Heart left ventricle (tissue), 16 donors: Measurements from ENCODE around the gene WFS1. TPM values are rescaled to one million over a fixed set of nuclear protein-coding genes. Genes with fewer than 3 reads are reported as not detected.
A peak's percentile ranks its signal among the peaks of the same experiment; 100 is the strongest.

ENCODE experiments used
- ATAC-seq, 4 donors: fragments of 200-7000 bp; cut with Tn5 transposase; one replicate each; pipeline ENCODE4 v1.9.1; 2020 to 2022; ENCODE audit warnings: moderate library complexity in 4 of 4, mild to moderate bottlenecking in 3 of 4, moderate number of reproducible peaks in 1 of 4
- DNase-seq, 5 donors: peaks; one replicate each; pipeline ENCODE4 v3.0.0-alpha.2; 2020
- H3K27ac ChIP-seq, 12 donors: fragments of 200-600 bp; sonication (generic) in 4 of 12; one replicate each; pipeline versions ENCODE4 v1.5.0 to v1.8.0; 2016 to 2022; ENCODE audit warnings: mild to moderate bottlenecking in 2 of 12
- H3K27me3 ChIP-seq, 9 donors: fragments of 200-600 bp; sonication (generic) in 2 of 9; one replicate each; pipeline versions ENCODE4 v1.5.1 to v1.8.0; 2016 to 2022; ENCODE audit warnings: mild to moderate bottlenecking in 3 of 9
- H3K36me3 ChIP-seq, 9 donors: fragments of 200-600 bp; sonication (generic) in 2 of 9; one replicate each; pipeline versions ENCODE4 v1.5.0 to v1.8.0; 2018 to 2022; ENCODE audit warnings: mild to moderate bottlenecking in 2 of 9
- H3K4me1 ChIP-seq, 12 donors: fragments of 200-600 bp; sonication (generic) in 4 of 12; one replicate each; pipeline versions ENCODE4 v1.5.0 to v1.8.0; 2016 to 2022; ENCODE audit warnings: mild to moderate bottlenecking in 3 of 12
- H3K4me3 ChIP-seq, 12 donors: fragments of 200-600 bp; sonication (generic) in 4 of 12; one replicate each; pipeline versions ENCODE4 v1.5.0 to v1.8.0; 2017 to 2022; ENCODE audit warnings: mild to moderate bottlenecking in 9 of 12, moderate library complexity in 4 of 12
- H3K9me3 ChIP-seq, 12 donors: fragments of 200-600 bp; sonication (generic) in 4 of 12; one replicate each; pipeline versions ENCODE4 v1.5.0 to v1.8.0; 2016 to 2022; ENCODE audit warnings: mild to moderate bottlenecking in 1 of 12
- CTCF ChIP-seq, 12 donors: fragments of 200-600 bp; sonication (generic) in 4 of 12; IDR thresholded peaks; one replicate each; pipeline versions ENCODE4 v1.5.0 to v1.8.0; 2018 to 2022; ENCODE audit warnings: antibody characterized with exemption in 12 of 12, mild to moderate bottlenecking in 5 of 12
- POLR2A ChIP-seq, 2 donors: fragments of 450-650 bp; IDR thresholded peaks; one replicate each; pipeline ENCODE4 v1.6.1; 2017; ENCODE audit warnings: antibody characterized with exemption in 2 of 2, mild to moderate bottlenecking in 2 of 2, moderate library complexity in 2 of 2
- WGBS, 4 donors: extraction: QIAGEN DNeasy Blood & Tissue Kit in 2 of 4; methylation state at CpG; one replicate each; pipeline versions ENCODE4 v1.1.5 to v1.1.7; 2013 to 2018; 5-methylcytosine and 5-hydroxymethylcytosine counted together
- intact Hi-C, 10 donors: fragments of 100-400 bp; cut with DNase I; formaldehyde crosslinking; loops; one replicate each; pipeline versions ENCODE4 v1.11.1 to v1.14.2; 2022
- polyA plus RNA-seq, 2 donors: library from polyadenylated mRNA; stranded (reverse); fragments of 200-250 nt; gene quantifications; one replicate each; pipeline ENCODE4 v1.2.3, GENCODE V29; 2013
- total RNA-seq, 9 donors: library from RNA; depleted of rRNA in 2 of 9; stranded (reverse); fragments of >200 nt in 2 of 9; fragmentation: NEBNext Ultra II Directional in 3 of 9; extraction: Animal tissue kit (Norgen Biotek cat#: 25700) in 3 of 9; gene quantifications; one replicate each; pipeline versions ENCODE4 v1.1.0 to v1.2.4, GENCODE V29; 2016 to 2023
- donor health status: ischemic (EF 13 %, LVEDD 7.1; RV severe dilation, severe dysfunction).
- donor health status: healthy with polysubstance abuse.
- donor health status: DM: no; HTN: yes; CAD: no.
- donor health status: DM: no; HTN: no; CAD: no.
- donor health status: ischemic (EF 25% LVEDD 6.9; RV normal size, moderate dysfunction).
- donor health status: ischemic (EF 25% LVEDD 5.7; RV mildly dilated, moderate dysfunction).
- donor health status: healthy.
- donor health status: DM: yes; HTN: yes; CAD: no.
- donor health status: ischemic (EF 35%, LVEDD 5.7; RV mildly dilated, moderate dysfunction).
- donor health status: nonischemic (EF 11% LVEDD 7.7; RV severe dilation, severe dysfunction).
- donor health status: DM: yes; HTN: yes; CAD: no.
- donor health status: PGD.
- donor health status: ischemic (EF 29% LVEDD 5.4; RV normal size, mild dysfunction).
- donor health status: nonischemic (EF 23%, LVEDD 6.1; RV moderate dilation, normal function).

WFS1 gene
- total and polyA plus RNA-seq, 11 donors: 44.8 to 202 (median 73.2) TPM

DNA sequence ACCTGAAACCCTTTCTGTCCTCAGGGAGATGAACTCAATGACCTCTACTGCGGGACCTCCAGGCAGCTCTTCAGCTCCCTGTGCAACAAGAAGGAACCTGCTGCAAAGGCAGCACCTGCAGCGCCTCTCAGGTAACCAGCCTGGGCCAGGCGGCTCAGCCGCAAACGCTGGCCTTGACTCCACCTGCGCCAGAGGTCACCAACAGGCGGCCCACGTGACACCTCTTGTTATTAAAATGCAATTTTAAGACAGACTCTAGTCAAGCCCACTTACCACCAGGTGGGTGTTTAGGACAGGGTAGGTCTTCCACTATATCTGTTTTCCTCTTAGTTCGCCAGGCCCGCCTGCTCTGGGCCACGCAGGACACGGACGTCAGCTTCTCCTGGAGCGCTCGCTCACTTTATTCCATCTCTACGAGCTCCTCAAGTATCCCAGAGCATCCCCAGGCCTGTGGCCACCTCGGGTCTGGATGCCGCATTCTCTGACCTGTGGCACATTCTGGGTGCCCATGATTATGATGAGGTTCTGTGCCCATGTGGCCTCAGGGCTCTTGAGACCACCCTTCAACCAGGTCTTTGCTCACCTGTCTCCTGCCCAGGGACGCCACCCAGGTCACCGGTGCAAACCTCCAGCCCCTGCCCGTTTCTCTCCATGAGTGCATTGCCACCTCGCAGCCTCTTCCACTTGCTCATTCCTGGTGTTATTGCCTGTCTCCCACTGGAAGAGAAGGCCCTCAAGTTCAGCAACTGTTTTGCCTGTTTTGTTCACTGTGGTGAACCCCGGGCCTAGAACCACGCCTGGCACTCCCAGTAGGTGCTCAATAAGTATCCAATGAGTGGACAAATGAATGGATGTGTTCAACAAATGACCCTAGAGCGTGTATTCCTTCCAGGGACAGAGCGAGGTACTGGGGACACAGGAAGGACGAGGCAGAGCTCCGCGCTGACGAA, 36.5 kb upstream of the WFS1 start:
- intact Hi-C loops: no loop called here
- DNase-seq: peak in 1 of 5 donors; percentile 49

DNA sequence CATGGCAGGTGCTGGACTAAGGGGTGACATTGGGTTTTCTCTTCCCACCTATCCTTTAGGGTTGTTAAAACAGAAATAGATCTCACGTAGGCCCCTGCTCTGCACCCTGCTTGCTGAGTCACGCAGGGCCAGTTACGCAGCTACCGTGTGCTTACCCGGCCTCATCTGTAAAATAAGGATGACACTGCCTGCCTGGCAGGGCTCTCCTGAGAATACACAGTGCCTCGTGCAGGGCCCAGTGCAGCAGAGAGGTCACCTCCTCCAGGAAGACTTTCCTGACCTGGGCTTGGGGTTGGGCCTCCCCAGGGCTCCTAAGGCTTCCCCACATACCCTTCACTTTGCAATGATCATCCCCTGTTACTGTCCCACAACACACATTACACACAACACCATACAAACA, 35.7 kb upstream of the WFS1 start:
- H3K27me3 ChIP-seq: peaks cover 0 to 9% (median 0%) of the 10 kb centered on the region in 9 donors
- H3K4me3 ChIP-seq: no peak overlapping the region
- H3K36me3 ChIP-seq: no peaks in the 10 kb centered on the region
- TF ChIP-seq POLR2A (IDR thresholded peaks at IDR 0.05) (no peak), CTCF (IDR thresholded peaks at IDR 0.05) (no peak)
- no peak overlapping the region for H3K27ac ChIP-seq
- no peaks in the 10 kb centered on the region for H3K9me3 ChIP-seq
- H3K4me1 ChIP-seq: no peaks in the 10 kb centered on the region
- intact Hi-C loops: no loop called here
- 75 to 82% (median 82%) methylated on average over 5 to 6 of the region's 6 CpGs for WGBS, 4 donors
- ATAC-seq (no peak), DNase-seq (no peak)

More for the DNA sequence above, 36.5 kb upstream of the WFS1 start:
- 80 to 84% (median 81%) methylated on average over 30 of the region's 30 CpGs for WGBS, 4 donors
- ATAC-seq: no peak
- H3K36me3 ChIP-seq: no peaks in the 10 kb centered on the region
- H3K4me1 ChIP-seq: no peaks in the 10 kb centered on the region
- H3K9me3 ChIP-seq: no peaks in the 10 kb centered on the region
- TF ChIP-seq POLR2A (IDR thresholded peaks at IDR 0.05) (no peak), CTCF (IDR thresholded peaks at IDR 0.05) (no peak)
- no peak overlapping the region for H3K27ac ChIP-seq
- H3K27me3 ChIP-seq: peaks cover 0 to 9% (median 0%) of the 10 kb centered on the region in 9 donors
- H3K4me3 ChIP-seq: no peak overlapping the region

GRCh38 chr4:6235012-6235411, 34.6 kb upstream of the WFS1 start:
- WGBS, 4 donors: 71 to 87% (median 78%) methylated on average over 7 of the region's 7 CpGs
- no peak for TF ChIP-seq CTCF (IDR thresholded peaks at IDR 0.05)
- TF ChIP-seq POLR2A (IDR thresholded peaks at IDR 0.05): no peak
- DNase-seq (no peak), ATAC-seq (no peak)
- Histone ChIP-seq H3K4me3 (no peak overlapping the region), H3K9me3 (no peaks in the 10 kb centered on the region), H3K4me1 (no peaks in the 10 kb centered on the region), H3K27me3 (peaks cover 0 to 17% (median 0%) of the 10 kb centered on the region in 9 donors), H3K36me3 (no peaks in the 10 kb centered on the region), H3K27ac (no peak overlapping the region)
- intact Hi-C loops: no loop called here

GRCh38 chr4:6235901-6236640, 33.6 kb upstream of the WFS1 start:
- no peaks in the 10 kb centered on the region for H3K4me1 ChIP-seq
- H3K27ac ChIP-seq: no peak overlapping the region
- 49 to 61% (median 59%) methylated on average over 17 of the region's 17 CpGs for WGBS, 4 donors
- H3K9me3 ChIP-seq: no peaks in the 10 kb centered on the region
- DNase-seq (no peak), ATAC-seq (no peak)
- H3K36me3 ChIP-seq: no peaks in the 10 kb centered on the region
- H3K27me3 ChIP-seq: peaks cover 0 to 21% (median 0%) of the 10 kb centered on the region in 9 donors
- TF ChIP-seq POLR2A (IDR thresholded peaks at IDR 0.05) (no peak), CTCF (IDR thresholded peaks at IDR 0.05) (no peak)
- intact Hi-C loops: no loop called here
- H3K4me3 ChIP-seq: no peak overlapping the region
